Cardiac muscle cell (in vitro differentiated cells and primary cell): Measurements from ENCODE around the gene NUDT13. TPM values are rescaled to one million over a fixed set of nuclear protein-coding genes. Genes with fewer than 3 reads are reported as not detected.
"Not testable (repeated sequence)": the region's sequence is repeated elsewhere in the genome, so short reads cannot be mapped to it uniquely, and the experiment has no call there.

Experiments used
- DNase-seq, 2 donors: peaks; one replicate each; pipeline versions ENCODE4 v3.0.0 to v3.0.0-alpha.2; 2010 to 2017; ENCODE audit warnings: low read depth in 1 of 2, low spot score in 1 of 2
- H3K27ac ChIP-seq: fragments of 200-600 bp; sonication (generic); 2 replicates; pipeline ENCODE4 v1.5.1; 2016
- H3K27me3 ChIP-seq: fragments of 200-600 bp; sonication (generic); 2 replicates; pipeline ENCODE4 v1.6.0; 2016; ENCODE audit warnings: control low read depth
- H3K36me3 ChIP-seq: fragments of 200-600 bp; sonication (generic); 2 replicates; pipeline ENCODE4 v1.5.1; 2016; ENCODE audit warnings: control low read depth
- H3K4me1 ChIP-seq: fragments of 200-600 bp; sonication (generic); 2 replicates; pipeline ENCODE4 v1.8.1; 2017; ENCODE audit warnings: low read depth, mild to moderate bottlenecking, mixed run types
- H3K4me3 ChIP-seq: fragments of 200-600 bp; sonication (generic); 2 replicates; pipeline ENCODE4 v1.5.1; 2016; ENCODE audit warnings: mild to moderate bottlenecking
- H3K9me3 ChIP-seq: fragments of 200-600 bp; sonication (generic); 2 replicates; pipeline ENCODE4 v1.5.1; 2017; ENCODE audit warnings: low read depth, mild to moderate bottlenecking, control low read depth
- polyA plus RNA-seq: library from polyadenylated mRNA; unstranded; fragments of >200 nt; fragmentation: Nextera tagmentation; extraction: Ambion mirVana; gene quantifications from 2 replicates; pipeline ENCODE4 v1.2.1, GENCODE V29; 2016
- total RNA-seq: library from RNA; depleted of rRNA; stranded (reverse); fragments of >200 nt; gene quantifications from 2 replicates; pipeline ENCODE4 v1.2.3, GENCODE V29; 2016
- TF ChIP-seq, protein P1 (sequence below): IDR thresholded peaks from 2 replicates; pipeline ENCODE4 v1.5.1; 2012; ENCODE audit warnings: low read depth, mild to moderate bottlenecking, low read length

NUDT13 gene
- total and polyA plus RNA-seq, 2 experiments from 2014 or later = 1.7 to 2.1 TPM

DNA sequence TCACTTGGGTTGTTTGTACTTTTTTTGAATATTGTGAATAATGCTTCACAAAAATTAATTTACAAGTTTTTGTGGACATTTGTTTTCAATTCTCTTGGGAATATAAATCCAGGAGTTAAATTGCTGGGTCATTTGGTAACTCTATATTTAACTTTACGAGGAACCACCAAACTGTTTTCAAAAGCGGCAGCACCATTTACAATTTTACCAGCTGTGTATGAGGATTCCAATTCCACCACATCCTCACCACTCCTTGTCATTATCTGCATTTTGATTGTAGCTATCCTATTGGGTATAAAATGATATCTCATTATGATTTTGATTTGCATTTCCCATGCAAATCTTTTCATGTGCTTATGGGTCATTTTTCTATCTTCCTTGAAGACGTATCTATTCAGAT lies 4.0 kb upstream of the NUDT13 start:
- Histone ChIP-seq H3K36me3 (no peaks in the 10 kb centered on the region), H3K4me3 (no peak overlapping the region), H3K4me1 (no peaks in the 10 kb centered on the region), H3K9me3 (no peaks in the 10 kb centered on the region), H3K27ac (no peak overlapping the region), H3K27me3 (no peaks in the 10 kb centered on the region)
- DNase-seq = no peak
- TF ChIP-seq, protein P1, sequence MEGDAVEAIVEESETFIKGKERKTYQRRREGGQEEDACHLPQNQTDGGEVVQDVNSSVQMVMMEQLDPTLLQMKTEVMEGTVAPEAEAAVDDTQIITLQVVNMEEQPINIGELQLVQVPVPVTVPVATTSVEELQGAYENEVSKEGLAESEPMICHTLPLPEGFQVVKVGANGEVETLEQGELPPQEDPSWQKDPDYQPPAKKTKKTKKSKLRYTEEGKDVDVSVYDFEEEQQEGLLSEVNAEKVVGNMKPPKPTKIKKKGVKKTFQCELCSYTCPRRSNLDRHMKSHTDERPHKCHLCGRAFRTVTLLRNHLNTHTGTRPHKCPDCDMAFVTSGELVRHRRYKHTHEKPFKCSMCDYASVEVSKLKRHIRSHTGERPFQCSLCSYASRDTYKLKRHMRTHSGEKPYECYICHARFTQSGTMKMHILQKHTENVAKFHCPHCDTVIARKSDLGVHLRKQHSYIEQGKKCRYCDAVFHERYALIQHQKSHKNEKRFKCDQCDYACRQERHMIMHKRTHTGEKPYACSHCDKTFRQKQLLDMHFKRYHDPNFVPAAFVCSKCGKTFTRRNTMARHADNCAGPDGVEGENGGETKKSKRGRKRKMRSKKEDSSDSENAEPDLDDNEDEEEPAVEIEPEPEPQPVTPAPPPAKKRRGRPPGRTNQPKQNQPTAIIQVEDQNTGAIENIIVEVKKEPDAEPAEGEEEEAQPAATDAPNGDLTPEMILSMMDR = no peak

DNA sequence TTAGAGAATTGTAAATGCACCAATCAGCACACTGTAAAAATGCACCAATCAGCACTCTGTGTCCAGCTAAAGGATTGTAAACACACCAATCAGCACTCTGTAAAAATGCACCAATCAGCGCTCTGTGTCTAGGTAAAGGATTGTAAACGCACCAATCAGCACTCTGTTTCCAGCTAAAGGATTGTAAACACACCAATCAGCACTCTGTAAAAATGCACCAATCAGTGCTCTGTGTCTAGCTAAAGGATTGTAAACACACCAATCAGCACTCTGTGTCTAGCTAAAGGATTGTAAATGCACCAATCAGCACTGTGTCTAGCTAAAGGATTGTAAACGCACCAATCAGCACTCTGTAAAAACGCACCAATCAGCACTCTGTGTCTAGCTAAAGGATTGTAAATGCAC lies 1.0 kb upstream of the NUDT13 start:
- not testable (repeated sequence) for H3K36me3 ChIP-seq, H3K4me1 ChIP-seq, H3K27me3 ChIP-seq, H3K4me3 ChIP-seq, H3K27ac ChIP-seq, H3K9me3 ChIP-seq, DNase-seq

DNA sequence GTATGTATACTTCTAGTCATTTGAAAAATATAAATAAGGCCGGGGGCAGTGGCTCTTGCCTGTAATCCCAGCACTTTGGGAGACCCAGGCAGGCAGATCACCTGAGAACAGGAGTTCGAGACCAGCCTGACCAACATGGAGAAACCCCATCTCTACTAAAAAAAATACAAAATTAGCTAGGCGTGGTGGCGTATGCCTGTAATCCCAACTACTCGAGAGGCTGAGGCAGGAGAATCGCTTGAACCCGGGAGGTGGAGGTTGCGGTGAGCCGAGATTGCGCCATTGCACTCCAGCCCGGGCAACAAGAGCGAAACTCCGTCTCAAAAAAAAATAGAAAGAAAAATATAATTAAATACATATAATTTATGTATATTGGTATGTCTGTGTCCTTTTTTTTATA lies 1.8 kb downstream of the NUDT13 start:
- not testable (repeated sequence) for DNase-seq, H3K4me1 ChIP-seq, H3K36me3 ChIP-seq, H3K9me3 ChIP-seq, H3K27ac ChIP-seq, H3K4me3 ChIP-seq, H3K27me3 ChIP-seq

DNA sequence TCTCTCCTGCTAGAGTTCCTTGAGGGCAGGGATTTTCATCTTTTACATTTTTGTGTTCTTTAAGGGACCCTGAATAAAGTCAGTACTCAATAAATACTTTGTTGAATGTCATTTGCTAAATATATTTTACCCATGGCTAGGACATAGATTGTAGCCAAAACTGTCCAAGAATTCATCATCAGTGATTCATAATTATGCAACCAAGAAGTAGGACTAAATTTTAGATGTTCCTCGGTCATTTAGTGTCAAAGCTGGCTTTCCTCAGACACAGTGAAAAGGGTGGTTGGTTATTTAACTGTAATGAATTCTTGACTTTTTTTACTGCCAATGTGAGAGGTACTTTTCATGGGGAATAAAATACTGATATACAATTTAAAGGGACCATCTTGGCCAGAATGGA lies 3.3 kb downstream of the NUDT13 start:
- no peak overlapping the region for H3K4me3 ChIP-seq
- peaks cover 11% of the 10 kb centered on the region for H3K4me1 ChIP-seq
- TF ChIP-seq, protein P1 = no peak
- no peaks in the 10 kb centered on the region for H3K9me3 ChIP-seq
- no peak overlapping the region for H3K27ac ChIP-seq
- DNase-seq = peak in 1 of 2 donors; percentile 36
- H3K27me3 ChIP-seq = no peaks in the 10 kb centered on the region
- no peaks in the 10 kb centered on the region for H3K36me3 ChIP-seq

DNA sequence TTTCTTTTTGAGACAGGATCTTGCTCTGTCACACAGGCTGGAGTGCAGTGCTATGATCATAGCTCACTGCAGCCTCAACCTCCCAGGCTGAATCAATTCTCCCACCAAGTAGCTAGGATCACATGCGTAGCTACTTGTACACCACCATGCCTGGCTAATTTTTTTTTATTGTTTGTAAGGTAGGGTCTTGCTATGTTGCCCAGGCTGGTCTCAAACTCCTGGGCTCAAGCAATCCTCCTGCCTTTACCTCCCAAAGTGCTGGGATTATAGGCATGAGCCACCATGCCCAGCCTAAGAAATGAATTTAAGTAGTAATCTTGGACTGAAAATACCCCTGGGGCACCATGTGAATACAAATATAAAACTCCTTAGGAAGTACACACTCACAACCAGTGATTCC lies 5.8 kb downstream of the NUDT13 start:
- H3K36me3 ChIP-seq = peaks cover 3% of the 10 kb centered on the region
- no peak overlapping the region for H3K4me3 ChIP-seq
- no peaks in the 10 kb centered on the region for H3K27me3 ChIP-seq
- no peaks in the 10 kb centered on the region for H3K9me3 ChIP-seq
- no peak overlapping the region for H3K27ac ChIP-seq
- peaks cover 11% of the 10 kb centered on the region for H3K4me1 ChIP-seq
- TF ChIP-seq, protein P1 = no peak
- DNase-seq = no peak

DNA sequence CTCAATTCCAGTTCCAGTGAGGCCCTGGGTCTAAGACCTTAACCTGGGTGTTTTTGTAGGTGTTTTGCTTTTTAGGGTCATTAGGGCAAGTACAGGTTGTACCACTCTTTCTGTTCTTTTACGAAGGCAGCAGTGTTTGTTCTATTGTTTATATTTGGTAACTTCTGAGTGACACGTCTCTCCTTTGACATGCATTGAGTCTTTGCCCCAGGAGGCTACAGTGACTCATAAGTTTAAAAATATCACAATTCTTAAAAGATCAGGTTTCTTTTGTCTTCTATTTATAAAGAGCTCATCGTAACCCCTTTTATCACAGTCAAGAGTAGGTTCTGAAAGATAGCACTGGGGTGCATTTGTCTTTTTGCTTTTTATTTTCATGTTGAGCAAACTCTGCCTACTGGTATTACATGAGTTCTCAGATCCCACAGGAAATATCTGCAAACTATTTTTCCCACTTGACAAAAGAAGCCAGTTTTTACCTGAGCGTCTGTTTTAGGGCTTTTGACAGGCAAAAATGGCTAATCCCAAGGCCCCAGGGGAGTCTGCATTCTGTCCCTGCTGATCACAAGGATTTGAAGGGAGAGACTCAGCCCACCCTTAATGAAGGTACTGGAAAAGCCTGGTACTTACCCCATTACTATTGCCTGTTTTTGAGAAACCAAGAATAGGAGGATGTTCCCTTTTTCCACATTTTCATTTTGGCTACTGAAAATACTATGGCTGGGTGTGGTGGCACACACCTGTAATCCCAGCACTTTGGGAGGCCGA lies 7.9 kb downstream of the NUDT13 start:
- peak in 1 of 2 donors; percentile 15 for DNase-seq
- Histone ChIP-seq H3K4me3 (peak overlapping the region; percentile 0), H3K27me3 (no peaks in the 10 kb centered on the region), H3K36me3 (peaks cover 3% of the 10 kb centered on the region), H3K4me1 (peaks cover 11% of the 10 kb centered on the region), H3K9me3 (no peaks in the 10 kb centered on the region), H3K27ac (peak overlapping the region; percentile 88)
- TF ChIP-seq, protein P1 = no peak

DNA sequence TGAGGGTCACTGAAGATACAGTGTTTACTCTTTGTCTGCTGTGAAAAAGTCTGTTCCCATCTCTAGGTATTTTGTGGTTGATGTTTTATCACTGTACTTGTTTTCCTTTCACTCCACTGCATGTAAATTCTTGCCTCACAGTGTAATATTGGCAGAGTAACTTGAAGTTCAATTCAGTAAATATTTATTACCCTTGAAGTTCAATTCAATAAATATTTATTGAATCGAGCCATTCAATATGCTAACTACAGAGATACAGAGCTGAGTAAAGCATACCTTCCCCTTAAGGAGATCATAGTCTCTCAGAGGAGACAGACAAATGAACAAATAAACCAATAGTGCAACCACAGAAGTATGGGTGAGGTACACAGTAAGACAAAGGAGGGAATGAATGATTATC lies 9.2 kb downstream of the NUDT13 start:
- TF ChIP-seq, protein P1 = no peak
- H3K27ac ChIP-seq = peak overlapping the region; percentile 76
- H3K36me3 ChIP-seq = peaks cover 3% of the 10 kb centered on the region
- no peaks in the 10 kb centered on the region for H3K9me3 ChIP-seq
- DNase-seq = no peak
- no peak overlapping the region for H3K4me3 ChIP-seq
- H3K27me3 ChIP-seq = no peaks in the 10 kb centered on the region
- peaks cover 11% of the 10 kb centered on the region for H3K4me1 ChIP-seq
